NCI-H2196 (cell line): ENCODE data around the gene EVL.
"Not testable (repeated sequence)": the region's sequence is repeated elsewhere in the genome, so short reads cannot be mapped to it uniquely, and the experiment has no call there.

Experiments used
- DNase-seq: peaks from one replicate; lab custom pipeline; 2025; ENCODE audit not compliant: unreplicated experiment; lab: John Stamatoyannopoulos, UW

Gene EVL

DNA sequence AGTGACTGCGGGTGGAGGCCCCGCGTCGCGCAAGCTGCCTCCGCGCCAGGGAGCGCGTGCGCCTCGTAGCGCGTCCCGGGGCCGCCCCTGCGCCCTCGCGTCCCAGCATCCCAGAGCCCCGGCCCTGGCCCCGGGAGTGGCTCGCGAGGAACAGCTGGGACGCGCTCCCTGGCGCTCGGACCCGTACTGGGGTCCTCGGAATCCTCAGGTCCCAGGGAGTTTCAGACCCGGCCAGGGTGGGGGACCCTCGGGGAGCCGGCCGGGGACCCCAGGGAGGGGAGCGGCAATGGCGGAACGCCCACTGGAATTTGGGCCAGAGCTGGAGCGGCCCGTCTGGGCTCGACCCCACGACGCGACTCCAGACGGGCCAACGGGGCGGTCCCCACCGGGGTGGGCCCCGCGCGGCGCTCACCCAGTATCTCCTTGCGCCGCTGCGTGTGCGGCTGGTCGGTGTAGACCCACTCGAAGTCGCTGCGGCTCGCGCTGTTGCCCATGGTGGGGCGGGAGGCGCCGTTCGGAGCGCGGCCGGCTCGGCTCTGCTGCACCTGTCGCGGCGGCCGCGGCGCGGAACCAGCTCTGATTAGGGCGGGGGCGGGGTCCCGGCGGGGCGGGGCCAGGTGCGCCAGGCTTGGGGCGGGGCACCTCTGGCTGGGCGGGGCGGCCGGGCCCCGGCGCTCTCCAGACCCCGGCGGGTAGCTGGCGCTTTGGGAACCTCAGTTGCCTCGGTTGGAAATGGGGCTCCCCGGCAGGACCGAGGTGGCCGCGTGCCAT, 94.1 kb downstream of the EVL start, which contains the start of gene DEGS2:
Gene DEGS2 (minus strand): TSS at position 552 of the 771 bp plus-strand sequence. CDS start 58 bp downstream, at position 494.
- peak; percentile 44 for DNase-seq

DNA sequence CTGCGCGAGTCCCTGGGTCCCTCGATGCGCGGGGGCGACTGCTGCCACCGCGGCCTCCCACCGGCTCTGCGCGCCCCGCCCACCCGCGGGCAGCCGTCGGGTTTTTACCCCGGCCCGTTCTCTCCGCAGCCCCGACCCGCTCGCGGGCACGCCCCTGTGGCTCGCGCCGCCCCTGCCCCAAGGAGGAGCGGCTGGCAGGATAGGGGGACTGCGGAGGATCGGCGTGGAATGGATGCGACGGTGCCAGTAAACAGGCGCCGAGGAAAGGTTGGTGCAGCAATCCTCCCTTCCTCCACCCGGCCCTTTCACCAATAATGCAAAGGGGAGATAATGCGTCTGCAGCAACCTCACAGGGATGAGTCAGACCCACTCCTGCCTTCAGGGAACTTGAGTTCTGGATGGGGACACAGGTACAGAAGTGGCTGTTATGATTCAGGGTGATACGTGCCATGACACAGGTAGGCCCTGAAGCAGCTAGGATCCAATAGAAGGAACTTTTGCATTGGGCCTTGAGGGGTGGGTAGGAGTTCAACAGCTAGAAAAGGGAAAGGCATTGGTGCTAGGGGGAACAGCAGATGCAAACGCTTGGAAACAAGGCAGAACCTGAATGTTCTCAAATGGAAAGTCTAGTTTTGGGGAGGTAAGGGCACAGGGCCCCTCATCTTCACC, 94.8 kb downstream of the EVL start:
- DNase-seq: no peak

DNA sequence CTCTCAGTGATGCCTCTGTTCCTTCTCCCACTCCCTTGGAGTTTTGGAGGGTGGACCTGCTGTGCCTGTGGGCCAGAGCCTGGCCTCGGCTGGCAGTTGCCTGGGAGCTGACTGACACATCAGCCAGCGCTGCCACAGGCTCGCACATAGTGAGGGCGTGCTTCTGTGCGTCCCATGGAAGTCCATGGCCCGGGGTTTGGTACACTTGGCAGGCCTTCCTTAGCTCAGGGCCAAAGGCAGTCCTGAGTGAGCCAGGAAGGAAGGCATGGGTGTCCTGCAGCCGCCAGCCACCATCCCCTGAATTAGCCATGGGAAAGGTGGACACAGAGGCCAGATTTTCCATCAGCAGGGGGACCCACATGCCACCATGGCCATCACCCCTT, 95.3 kb downstream of the EVL start:
- no peak for DNase-seq

DNA sequence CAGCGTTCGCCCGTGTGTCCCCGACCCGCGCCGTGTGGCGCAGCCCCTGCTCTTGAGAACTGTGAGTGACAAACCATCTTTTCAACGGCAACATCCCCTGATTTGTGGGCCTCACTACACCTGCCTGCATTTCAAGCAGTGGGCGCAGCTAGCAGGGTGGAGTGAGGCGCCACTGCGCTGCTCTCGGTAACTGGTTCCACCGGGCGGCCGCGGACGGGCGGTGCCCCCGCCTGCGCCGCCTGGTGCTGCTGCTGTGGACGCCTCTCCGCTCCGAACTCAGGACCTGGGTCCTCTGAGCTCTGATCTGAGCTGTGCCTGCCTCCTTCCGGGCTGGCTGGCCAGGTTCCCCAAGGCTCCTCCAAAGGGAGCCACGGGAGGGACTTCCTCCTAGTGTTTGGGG, 100.2 kb downstream of the EVL start:
- no peak for DNase-seq

DNA sequence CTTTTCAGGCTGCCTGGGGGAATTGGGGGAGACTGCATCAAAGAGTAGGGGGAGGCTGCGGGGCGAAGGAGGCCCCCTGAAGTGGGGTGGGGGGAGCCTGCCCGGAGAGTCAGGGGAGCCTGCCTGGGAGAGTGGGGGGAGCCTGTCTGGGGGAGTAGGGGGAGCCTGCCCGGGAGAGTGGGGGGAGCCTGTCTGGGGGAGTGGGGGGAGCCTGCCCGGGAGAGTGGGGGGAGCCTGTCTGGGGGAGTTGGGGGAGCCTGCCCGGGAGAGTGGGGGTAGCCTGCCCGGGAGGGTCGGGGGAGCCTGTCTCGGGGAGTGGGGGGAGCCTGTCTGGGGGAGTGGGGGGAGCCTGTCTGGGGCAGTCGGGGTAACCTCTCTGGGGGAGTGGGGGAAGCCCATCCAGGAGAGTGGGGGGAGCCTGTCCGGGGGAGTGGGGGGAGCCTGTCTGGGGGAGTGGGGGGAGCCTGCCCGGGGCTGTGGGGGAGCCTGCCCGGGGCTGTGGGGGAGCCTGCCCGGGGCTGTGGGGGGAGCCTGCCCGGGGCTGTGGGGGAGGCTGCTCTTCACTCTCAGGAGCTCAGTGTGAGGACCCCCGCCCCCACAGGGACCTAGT, 100.7 kb downstream of the EVL start:
- no peak for DNase-seq

DNA sequence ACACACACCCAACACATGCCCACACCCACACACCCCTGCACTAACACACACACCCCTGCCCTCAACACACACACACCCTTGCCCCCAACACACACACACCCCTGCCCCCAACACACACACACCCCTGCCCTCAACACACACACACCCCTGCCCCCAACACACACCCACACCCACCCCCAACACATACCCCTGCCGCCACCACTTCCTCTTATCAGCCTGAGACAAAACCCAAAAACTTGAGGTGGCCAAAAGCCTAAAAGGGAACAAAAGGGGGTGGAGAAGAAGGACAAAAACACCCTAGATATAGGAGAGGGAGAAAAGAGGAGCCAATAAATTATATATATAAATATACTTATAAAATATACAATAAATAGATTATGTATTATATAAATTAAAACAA, 103.3 kb downstream of the EVL start:
- DNase-seq: no peak

DNA sequence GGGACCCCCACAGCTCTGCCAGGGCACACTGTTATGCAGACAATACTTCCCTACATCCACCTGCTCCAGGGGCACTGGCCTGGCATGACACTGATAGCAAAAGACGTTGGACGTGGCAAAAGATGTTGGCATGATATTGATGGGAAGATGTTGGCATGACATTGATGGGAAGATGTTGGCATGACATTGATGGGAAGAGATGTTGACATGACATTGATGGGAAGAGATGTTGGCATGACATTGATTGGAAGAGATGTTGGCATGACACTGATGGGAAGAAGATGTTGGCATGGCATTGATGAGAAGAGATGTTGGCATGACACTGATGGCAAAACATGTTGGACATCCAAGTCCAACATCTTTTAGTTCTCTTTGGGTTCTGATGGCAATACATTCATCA, 105.7 kb downstream of the EVL start:
- DNase-seq: no peak

DNA sequence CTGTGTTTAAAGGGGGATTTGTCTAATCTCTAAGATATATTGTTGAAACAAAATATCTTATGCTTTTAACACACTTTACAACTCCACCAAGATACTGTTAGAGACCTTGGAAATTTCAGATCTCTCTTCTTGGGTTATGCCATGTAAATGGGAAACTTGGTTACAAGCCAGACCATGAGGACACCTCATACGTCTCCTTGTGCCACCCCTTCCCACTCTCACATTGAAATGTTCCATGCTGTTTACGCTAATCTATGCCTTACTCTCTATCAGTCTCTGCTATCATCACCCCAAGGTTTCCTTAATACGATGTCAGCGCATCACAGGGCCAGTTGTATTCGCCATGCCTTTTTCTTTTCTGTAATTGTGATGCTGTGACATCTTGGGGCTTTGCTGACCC, 107.6 kb downstream of the EVL start:
- no peak for DNase-seq

DNA sequence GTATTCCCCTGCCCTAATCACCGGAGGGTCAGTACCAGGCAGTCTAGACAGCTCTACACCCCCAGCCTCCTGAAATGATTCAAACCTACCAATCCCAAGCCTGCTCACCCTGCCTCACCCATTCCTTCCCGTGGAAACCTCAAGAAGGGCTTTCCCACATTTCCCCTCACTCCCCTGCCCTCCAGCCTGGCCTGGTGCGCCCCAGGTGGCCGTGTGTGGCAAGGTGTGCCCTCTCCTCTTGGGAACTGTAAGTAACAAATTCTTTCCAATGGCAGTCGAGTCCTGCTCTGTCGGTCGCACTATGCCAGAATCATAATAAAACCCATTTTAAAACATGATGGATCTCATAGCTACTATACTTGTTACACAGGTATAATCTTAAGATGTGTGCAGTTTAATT, 108.1 kb downstream of the EVL start:
- no peak for DNase-seq

DNA sequence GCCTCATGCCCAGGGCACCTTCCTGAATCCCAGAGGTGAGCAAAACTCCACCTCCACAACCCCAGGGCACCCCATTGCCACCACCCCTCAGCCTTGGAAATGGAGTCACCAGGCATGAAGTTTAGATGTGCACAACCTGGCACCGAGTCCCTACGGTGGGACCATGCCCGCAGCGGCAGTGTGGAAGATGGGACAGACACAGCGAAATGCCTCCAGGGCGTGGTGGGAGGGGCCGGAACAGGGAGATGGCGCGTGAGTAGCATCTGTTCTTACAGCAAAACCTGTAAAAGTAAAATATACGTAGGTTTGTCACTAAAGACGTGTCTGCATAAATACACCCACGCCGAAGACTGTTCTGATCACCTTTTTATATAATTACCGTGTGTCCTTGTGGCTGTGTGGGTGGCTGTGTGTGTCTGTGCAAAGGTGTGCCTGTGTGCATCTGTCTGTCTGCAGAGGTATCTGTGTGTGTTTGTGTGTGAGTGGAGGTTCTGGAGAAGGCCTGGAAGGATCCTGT, 111.6 kb downstream of the EVL start:
- DNase-seq: no peak

DNA sequence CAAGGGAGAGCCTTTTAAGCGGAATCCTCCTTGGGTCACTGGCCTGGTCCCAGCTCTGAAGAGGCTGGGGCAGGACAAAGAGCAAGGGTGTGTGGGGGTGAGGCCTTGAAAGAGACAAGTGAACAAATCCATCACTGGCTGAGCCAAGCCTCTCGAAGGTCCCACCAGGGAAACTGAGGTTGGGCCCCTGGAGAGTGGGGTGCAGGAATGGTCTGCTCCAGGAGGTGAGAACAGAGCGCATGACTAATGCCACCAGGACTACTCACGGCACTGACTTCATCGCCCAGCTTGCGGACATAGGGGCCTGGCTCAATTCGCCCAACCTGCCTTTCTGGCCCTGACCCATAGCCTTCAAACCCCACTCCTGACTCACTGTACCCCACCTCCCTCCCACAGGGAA, 113.5 kb downstream of the EVL start:
- DNase-seq: no peak

DNA sequence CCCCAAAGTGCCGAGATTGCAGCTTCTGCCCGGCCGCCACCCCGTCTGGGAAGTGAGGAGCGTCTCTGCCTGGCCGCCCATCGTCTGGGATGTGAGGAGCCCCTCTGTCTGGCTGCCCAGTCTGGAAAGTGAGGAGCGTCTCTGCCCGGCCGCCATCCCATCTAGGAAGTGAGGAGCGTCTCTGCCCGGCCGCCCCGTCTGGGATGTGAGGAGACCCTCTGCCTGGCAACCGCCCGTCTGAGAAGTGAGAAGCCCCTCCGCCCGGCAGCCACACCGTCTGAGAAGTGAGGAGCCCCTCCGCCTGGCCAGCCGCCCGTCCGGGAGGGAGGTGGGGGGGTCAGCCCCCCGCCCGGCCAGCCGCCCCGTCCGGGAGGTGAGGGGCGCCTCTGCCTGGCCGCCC, 115.4 kb downstream of the EVL start:
- not testable (repeated sequence) for DNase-seq

DNA sequence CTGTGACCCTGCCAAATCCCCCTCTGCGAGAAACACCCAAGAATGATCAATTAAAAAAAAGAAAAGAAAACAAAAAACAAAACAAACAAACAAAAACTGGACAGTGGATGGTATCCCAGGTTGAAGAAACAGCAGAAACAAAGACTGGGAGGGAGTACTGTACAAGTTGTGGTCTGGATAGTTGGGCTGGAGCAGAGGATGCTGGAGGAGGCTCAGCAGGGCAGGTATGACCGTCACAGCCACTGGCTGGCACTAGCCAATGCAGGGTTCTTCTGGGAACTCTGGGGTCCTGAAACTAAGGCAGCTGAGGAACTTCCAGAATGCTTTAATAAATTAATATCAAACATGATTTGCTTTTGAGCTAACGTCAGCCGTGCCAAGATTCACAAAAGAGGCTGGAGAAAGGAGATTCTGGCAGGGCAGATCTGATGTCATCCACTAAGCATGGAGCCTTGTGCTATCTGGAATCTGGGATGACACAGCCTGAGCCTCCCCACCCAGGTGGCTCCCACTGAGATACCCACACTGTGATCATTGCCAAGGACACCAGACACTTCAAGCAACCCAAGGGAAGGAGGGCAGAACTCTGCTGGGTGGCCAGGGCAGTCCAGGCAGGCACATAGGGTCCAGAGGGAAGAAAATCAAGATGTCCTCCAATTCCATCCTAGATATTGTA, 116.8 kb downstream of the EVL start:
- DNase-seq: not testable (repeated sequence)

DNA sequence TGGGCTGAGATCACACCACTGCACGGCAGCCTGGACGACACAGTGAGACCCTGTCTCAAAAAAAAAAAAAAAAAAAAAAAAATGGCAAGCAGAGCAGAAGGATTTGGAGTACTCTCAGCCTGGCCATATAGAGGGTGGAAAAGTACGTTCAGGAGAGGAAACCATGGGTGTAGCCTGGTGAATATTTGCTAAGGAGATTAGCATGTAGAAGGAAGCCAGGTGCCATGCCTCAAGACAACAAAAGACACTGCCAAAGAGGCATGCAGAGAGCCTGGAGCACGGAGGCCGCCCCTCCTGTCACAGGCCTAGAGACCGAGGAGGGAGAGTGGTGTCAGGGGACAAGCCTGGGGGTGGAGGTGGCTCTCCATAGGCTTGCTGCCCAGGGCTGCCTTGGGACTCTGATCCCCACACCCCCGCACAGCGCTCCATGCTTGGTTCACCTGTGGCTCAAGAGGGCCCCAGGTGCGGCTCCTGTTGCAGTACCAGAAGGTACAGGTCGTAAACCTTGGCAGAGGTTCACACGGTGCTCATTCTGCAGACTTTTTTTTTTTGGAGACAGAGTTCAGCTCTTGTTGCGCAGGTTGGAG, 122.1 kb downstream of the EVL start:
- DNase-seq: peak; percentile 18

DNA sequence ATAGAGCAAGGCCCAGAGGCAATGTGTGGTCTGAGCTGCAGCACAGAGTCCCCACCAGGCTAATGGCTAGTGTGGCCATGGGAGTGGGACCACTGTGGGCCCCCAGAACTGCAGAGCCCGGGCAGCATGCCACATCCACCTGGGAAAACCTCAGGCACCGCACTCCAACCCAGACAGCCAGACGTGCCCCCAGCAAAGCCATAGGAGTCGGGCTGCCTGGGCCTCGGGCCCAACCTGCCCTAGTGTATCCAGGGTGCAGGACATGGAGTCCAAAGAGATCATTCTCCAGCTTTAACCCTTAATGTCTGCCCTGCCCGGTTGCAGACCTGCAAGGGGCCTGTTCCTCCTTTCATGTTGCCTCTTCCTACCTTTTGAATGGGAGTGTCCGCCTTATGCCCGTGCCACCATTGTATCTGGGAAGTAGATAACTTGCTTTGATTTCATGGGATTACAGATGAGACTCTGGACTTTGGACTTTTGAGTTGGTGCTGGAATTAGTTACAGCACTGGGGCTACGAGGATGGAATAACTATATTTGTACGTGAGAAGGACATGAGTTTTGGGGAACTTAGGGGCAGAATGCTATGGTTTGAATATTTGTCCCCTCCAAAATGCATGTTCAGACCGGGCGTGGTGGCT, 123.3 kb downstream of the EVL start:
- no peak for DNase-seq

DNA sequence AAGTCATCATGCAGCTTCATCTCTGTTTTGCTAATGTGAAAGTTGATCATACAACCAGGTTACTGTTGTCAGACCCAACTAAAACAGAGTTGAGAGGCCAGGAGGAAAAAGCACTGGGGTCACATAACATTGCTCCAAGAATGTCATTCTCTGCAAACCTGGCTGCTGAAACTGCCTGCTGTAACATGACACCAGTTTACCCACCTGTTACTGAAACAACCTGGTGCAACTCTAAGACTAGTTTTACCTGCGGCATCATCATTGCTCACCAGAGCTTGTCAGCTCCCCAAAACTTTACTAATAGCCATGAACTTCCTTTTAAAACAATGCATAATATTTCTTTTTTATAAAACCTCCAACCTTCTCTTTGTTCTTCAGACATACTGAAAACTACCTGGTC, 124.9 kb downstream of the EVL start:
- no peak for DNase-seq

DNA sequence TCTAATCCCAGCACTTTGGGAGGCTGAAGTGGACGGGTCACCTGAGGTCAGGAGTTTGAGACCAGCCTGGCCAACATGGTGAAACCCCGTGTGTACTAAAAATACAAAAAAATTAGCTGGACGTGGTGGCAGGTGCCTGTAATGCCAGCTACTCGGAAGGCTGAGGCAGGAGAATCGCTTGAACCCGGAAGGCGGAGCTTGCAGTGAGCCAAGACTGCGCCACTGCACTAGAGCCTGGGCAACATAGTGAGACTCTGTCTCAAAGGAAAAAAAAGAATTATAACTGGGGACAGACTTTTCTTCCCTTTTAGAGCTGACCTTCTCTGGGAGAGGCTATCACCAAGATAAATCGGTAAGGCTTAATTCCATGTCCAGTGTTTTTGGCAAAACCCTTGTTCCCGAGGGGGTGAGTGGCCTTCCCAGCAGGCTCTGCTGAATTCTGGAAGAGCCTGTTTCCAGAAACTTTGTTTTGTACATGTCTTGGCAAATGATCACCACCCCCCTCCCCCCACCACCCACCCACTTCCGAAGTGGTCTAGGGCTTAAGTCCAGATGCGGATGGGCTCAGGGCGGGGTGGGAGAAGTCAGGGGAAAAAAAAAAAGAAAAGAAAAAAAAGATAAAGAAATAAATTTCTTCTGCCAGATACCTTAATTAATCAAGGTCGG, 126.5 kb downstream of the EVL start:
- no peak for DNase-seq

DNA sequence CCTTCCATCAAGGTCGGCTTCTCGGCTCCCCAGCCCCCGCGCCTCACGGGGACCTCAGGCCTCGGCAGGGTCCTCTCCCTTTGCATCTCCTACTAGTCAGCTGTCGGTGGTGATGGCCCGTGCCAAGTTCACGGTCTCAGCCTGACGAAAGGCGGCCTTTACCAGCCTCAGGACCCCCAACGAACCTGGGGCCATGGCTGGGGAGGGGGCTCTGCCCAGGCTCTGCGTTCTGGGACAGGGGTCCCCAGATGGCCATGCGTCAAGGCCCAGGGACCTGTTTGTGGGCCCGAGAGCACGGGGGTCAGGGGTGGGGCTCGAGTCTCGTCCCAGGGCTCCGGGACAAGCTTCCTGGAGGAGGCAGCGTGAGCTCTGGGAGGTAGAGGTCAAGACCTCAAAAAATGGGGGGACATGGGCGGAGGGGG, 127.0 kb downstream of the EVL start:
- DNase-seq: no peak

DNA sequence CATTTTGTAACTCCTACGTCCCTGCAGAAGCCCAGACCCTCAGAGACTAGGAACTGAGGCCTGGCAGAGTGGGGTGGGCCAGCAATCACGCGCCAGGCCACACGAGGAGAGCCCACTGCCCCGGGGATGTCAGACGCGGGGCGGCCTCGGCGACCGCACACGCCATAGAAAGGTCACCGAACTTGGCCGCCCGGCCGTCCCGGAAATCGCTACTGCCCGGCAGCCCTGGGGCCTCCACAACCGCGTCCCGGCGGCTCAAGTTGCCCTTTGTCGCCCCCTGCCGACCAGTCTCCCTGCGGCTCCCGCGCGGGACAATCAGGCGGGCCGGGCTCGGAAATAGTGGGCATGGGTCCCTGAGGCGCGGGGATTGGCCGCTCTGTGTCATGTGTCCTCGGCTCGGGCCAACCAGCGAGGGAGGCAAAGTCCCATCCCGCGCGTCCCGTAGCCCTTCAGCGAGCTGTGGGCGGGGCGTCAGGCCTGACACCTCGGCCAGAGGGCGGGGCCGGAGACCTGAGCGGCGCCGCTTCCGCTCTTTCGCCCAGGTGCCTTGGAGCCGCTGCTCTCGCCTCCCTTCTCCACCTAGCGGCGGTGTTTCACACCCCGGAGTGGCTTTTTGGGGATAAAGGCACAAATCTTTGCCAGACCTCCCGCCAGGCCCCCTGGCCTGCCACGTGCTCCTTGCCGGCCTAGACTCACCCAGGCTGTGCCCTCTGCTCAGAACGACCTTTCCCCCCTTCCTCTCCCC, 127.6 kb downstream of the EVL start:
- DNase-seq: peak; percentile 94
